Measurements from ENCODE around the gene WNK2. TPM values are rescaled to one million over a fixed set of nuclear protein-coding genes. Genes with fewer than 3 reads are reported as not detected.

Gene WNK2
- total and polyA plus RNA-seq, 7 experiments from 2014 or later = 0.32 to 0.83 (median 0.46) TPM; not detected in 3

- H3K27ac ChIP-seq (ENCODE audit: low read depth, low read length) = no peak overlapping the region
- DNase-seq (no peak), ATAC-seq (no peak)
- ChIA-PET CTCF (no interaction called here), POLR2A (no interaction called here)
- H3K27ac Mint-ChIP-seq = no peak overlapping the region
- H3K27me3 Mint-ChIP-seq = peaks cover 0 to 6% (median 0%) of the 10 kb centered on the region in 5 donors
- H3K4me1 ChIP-seq (ENCODE audit: control insufficient read depth in 2 of 2, insufficient read depth in 2 of 2, low read length in 2 of 2) = peaks cover 0 to 12% of the 10 kb centered on the region in 2 donors
- intact Hi-C loops (cut with micrococcal nuclease) = no loop called here
- peaks cover 5 to 19% (median 16%) of the 10 kb centered on the region in 7 donors for H3K4me1 Mint-ChIP-seq
- H3K9me3 ChIP-seq (ENCODE audit: control insufficient read depth in 2 of 3, low read length in 3 of 3) = peaks cover 0 to 4% (median 0%) of the 10 kb centered on the region in 3 experiments
- no peak overlapping the region for H3K4me3 Mint-ChIP-seq
- H3K27me3 ChIP-seq (ENCODE audit: control insufficient read depth in 2 of 2, insufficient read depth in 2 of 2, low read length in 2 of 2) = no peaks in the 10 kb centered on the region
- H3K36me3 ChIP-seq (ENCODE audit: control insufficient read depth in 2 of 3, insufficient read depth in 3 of 3, low read length in 3 of 3) = no peaks in the 10 kb centered on the region
- H3K4me3 ChIP-seq (ENCODE audit: low read length) = no peak overlapping the region
- H3K9me3 Mint-ChIP-seq = no peaks in the 10 kb centered on the region
- H3K36me3 Mint-ChIP-seq = no peaks in the 10 kb centered on the region
These were observed 108.3 kb downstream of the WNK2 start for GRCh38 chr9:93292288-93292615.

DNA sequence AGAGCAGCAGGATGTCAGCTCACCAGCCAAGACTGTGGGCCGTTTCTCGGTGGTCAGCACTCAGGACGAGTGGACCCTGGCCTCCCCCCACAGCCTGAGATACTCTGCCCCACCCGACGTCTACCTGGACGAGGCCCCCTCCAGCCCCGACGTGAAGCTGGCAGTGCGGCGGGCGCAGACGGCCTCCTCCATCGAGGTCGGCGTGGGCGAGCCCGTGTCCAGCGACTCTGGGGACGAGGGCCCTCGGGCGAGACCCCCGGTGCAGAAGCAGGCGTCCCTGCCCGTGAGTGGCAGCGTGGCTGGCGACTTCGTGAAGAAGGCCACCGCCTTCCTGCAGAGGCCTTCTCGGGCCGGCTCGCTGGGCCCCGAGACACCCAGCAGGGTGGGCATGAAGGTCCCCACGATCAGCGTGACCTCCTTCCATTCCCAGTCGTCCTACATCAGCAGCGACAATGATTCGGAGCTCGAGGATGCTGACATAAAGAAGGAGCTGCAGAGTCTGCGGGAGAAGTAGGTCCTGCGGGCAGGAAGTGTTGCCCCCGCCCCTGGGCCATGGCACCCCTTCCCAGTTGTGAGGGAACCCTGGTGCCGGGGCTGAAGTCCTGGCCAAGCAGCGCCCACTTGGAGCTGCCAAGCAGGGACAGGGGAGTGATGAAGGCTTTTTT, 108.9 kb downstream of the WNK2 start:
- peaks cover 0 to 4% (median 0%) of the 10 kb centered on the region in 3 experiments for H3K9me3 ChIP-seq (ENCODE audit: control insufficient read depth in 2 of 3, low read length in 3 of 3)
- no peaks in the 10 kb centered on the region for H3K36me3 Mint-ChIP-seq
- ChIA-PET POLR2A (no interaction called here), CTCF (no interaction called here)
- H3K4me1 ChIP-seq (ENCODE audit: control insufficient read depth in 2 of 2, insufficient read depth in 2 of 2, low read length in 2 of 2) = peaks cover 0 to 12% of the 10 kb centered on the region in 2 donors
- H3K4me3 Mint-ChIP-seq = no peak overlapping the region
- no peaks in the 10 kb centered on the region for H3K27me3 ChIP-seq (ENCODE audit: control insufficient read depth in 2 of 2, insufficient read depth in 2 of 2, low read length in 2 of 2)
- H3K27me3 Mint-ChIP-seq = peaks cover 0 to 6% (median 0%) of the 10 kb centered on the region in 5 donors
- H3K36me3 ChIP-seq (ENCODE audit: control insufficient read depth in 2 of 3, insufficient read depth in 3 of 3, low read length in 3 of 3) = no peaks in the 10 kb centered on the region
- ATAC-seq = no peak
- intact Hi-C loops (cut with micrococcal nuclease) = no loop called here
- DNase-seq = no peak
- no peak overlapping the region for H3K27ac ChIP-seq (ENCODE audit: low read depth, low read length)
- H3K9me3 Mint-ChIP-seq = no peaks in the 10 kb centered on the region
- no peak overlapping the region for H3K4me3 ChIP-seq (ENCODE audit: low read length)
- H3K27ac Mint-ChIP-seq = no peak overlapping the region
- peaks cover 5 to 25% (median 17%) of the 10 kb centered on the region in 7 donors for H3K4me1 Mint-ChIP-seq

DNA sequence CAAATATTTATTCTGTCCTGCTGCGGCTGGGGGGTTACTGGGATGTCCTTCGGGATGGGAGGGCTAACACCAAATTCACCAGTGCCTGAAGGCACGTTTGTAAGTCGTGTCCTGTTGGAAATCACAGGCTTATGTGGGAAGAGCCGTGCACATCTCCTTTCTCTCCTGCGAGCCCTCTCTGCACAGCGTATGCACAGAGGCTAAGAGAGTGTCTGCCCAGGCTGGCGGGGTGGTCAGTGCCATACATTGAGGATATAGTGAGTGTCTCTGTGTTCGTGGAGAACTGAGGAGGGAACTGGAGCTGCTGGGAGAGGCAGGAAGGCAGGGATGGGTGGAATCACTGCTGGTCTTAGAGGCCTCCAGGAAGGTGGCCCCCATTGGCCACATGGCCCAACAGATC, 110.1 kb downstream of the WNK2 start:
- Histone ChIP-seq H3K4me1 (ENCODE audit: control insufficient read depth in 2 of 2, insufficient read depth in 2 of 2, low read length in 2 of 2) (peaks cover 0 to 12% of the 10 kb centered on the region in 2 donors), H3K27ac (ENCODE audit: low read depth, low read length) (no peak overlapping the region), H3K36me3 (ENCODE audit: control insufficient read depth in 2 of 3, insufficient read depth in 3 of 3, low read length in 3 of 3) (no peaks in the 10 kb centered on the region), H3K27me3 (ENCODE audit: control insufficient read depth in 2 of 2, insufficient read depth in 2 of 2, low read length in 2 of 2) (no peaks in the 10 kb centered on the region), H3K4me3 (ENCODE audit: low read length) (no peak overlapping the region), H3K9me3 (ENCODE audit: control insufficient read depth in 2 of 3, low read length in 3 of 3) (peaks cover 0 to 4% (median 0%) of the 10 kb centered on the region in 3 experiments)
- intact Hi-C loops (cut with micrococcal nuclease) = no loop called here
- no peak for ATAC-seq
- ChIA-PET CTCF (interaction anchor here (0.6 kb wide), 1 partner anchor 341 kb away, joined by 3 read pairs; no protein-coding TSS in a partner anchor), POLR2A (no interaction called here)
- H3K9me3 Mint-ChIP-seq = no peaks in the 10 kb centered on the region
- peak overlapping the region in 1 of 10 donors; percentile 37 for H3K4me3 Mint-ChIP-seq
- H3K27ac Mint-ChIP-seq = peak overlapping the region in 6 of 9 donors; percentile 8 to 83 (median 48)
- H3K27me3 Mint-ChIP-seq = peaks cover 0 to 6% (median 0%) of the 10 kb centered on the region in 5 donors
- no peak for DNase-seq
- H3K4me1 Mint-ChIP-seq = peaks cover 5 to 27% (median 17%) of the 10 kb centered on the region in 7 donors
- no peaks in the 10 kb centered on the region for H3K36me3 Mint-ChIP-seq

- no peak for DNase-seq
These were observed 111.1 kb downstream of the WNK2 start for GRCh38 chr9:93295031-93295430.

GRCh38 chr9:93295456-93296076, 111.6 kb downstream of the WNK2 start:
- no peak overlapping the region for H3K27ac Mint-ChIP-seq
- no peak overlapping the region for H3K4me3 ChIP-seq (ENCODE audit: low read length)
- H3K36me3 Mint-ChIP-seq = no peaks in the 10 kb centered on the region
- H3K27me3 Mint-ChIP-seq = peaks cover 0 to 6% (median 0%) of the 10 kb centered on the region in 5 donors
- H3K36me3 ChIP-seq (ENCODE audit: control insufficient read depth in 2 of 3, insufficient read depth in 3 of 3, low read length in 3 of 3) = no peaks in the 10 kb centered on the region
- no peak overlapping the region for H3K27ac ChIP-seq (ENCODE audit: low read depth, low read length)
- ATAC-seq (no peak), DNase-seq (no peak)
- no peak overlapping the region for H3K4me3 Mint-ChIP-seq
- H3K4me1 Mint-ChIP-seq = peaks cover 0 to 24% (median 12%) of the 10 kb centered on the region in 7 donors
- H3K9me3 ChIP-seq (ENCODE audit: control insufficient read depth in 2 of 3, low read length in 3 of 3) = peaks cover 0 to 4% (median 0%) of the 10 kb centered on the region in 3 experiments
- no peaks in the 10 kb centered on the region for H3K9me3 Mint-ChIP-seq
- no peaks in the 10 kb centered on the region for H3K27me3 ChIP-seq (ENCODE audit: control insufficient read depth in 2 of 2, insufficient read depth in 2 of 2, low read length in 2 of 2)
- intact Hi-C loops (cut with micrococcal nuclease) = no loop called here
- POLR2A ChIA-PET = interaction anchor here (0.6 to 0.7 kb wide), 2 partner anchors 139 to 189 kb away, joined by 4 to 7 read pairs; no protein-coding TSS in a partner anchor
- peaks cover 0 to 12% of the 10 kb centered on the region in 2 donors for H3K4me1 ChIP-seq (ENCODE audit: control insufficient read depth in 2 of 2, insufficient read depth in 2 of 2, low read length in 2 of 2)
- CTCF ChIA-PET = no interaction called here

More at GRCh38 chr9:93295031-93295430, 111.1 kb downstream of the WNK2 start:
- Histone ChIP-seq H3K9me3 (ENCODE audit: control insufficient read depth in 2 of 3, low read length in 3 of 3) (peaks cover 0 to 4% (median 0%) of the 10 kb centered on the region in 3 experiments), H3K4me1 (ENCODE audit: control insufficient read depth in 2 of 2, insufficient read depth in 2 of 2, low read length in 2 of 2) (peaks cover 0 to 12% of the 10 kb centered on the region in 2 donors), H3K4me3 (ENCODE audit: low read length) (no peak overlapping the region), H3K36me3 (ENCODE audit: control insufficient read depth in 2 of 3, insufficient read depth in 3 of 3, low read length in 3 of 3) (no peaks in the 10 kb centered on the region), H3K27me3 (ENCODE audit: control insufficient read depth in 2 of 2, insufficient read depth in 2 of 2, low read length in 2 of 2) (no peaks in the 10 kb centered on the region), H3K27ac (ENCODE audit: low read depth, low read length) (no peak overlapping the region)
- no peaks in the 10 kb centered on the region for H3K9me3 Mint-ChIP-seq
- H3K36me3 Mint-ChIP-seq = no peaks in the 10 kb centered on the region
- no peak for ATAC-seq
- intact Hi-C loops (cut with micrococcal nuclease) = no loop called here
- H3K27me3 Mint-ChIP-seq = peaks cover 0 to 6% (median 0%) of the 10 kb centered on the region in 5 donors
- POLR2A ChIA-PET = interaction anchor here (0.6 to 0.7 kb wide), 2 partner anchors 139 to 189 kb away, joined by 4 to 7 read pairs; no protein-coding TSS in a partner anchor
- CTCF ChIA-PET = no interaction called here
- peaks cover 1 to 24% (median 13%) of the 10 kb centered on the region in 7 donors for H3K4me1 Mint-ChIP-seq
- H3K27ac Mint-ChIP-seq = no peak overlapping the region
- no peak overlapping the region for H3K4me3 Mint-ChIP-seq

DNA sequence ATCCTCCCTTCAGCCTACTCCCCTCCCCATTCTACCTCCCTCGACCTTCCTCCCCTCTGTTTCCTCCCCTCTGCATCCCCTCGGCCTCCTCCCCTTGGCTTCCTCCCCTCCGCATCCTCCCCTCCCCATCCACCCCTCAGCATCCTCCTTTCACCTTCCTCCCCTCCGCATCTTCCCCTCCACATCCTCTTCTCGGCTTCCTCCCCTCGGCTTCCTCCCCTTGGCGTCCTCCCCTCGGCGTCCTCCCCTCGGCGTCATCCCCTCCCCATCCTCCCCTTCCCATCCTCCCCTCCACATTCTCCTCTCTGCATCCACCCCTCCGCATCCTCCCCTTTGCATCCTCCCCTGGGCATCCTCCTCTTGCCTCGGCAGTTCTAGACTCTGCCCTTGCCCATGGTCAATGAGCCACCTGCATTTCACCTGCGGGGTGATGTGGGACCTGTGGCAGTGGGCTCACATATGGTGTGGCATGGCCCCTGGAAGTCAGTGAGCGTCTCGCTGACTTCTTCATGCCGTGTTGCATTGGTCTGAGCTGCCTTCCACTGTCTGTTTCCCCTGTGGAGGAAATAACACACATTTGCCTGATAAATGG, 113.0 kb downstream of the WNK2 start:
- ChIA-PET POLR2A (no interaction called here), CTCF (no interaction called here)
- H3K4me3 Mint-ChIP-seq = peak overlapping the region in 3 of 10 donors; percentile 13 to 54 (median 45)

More for the DNA sequence above, 113.0 kb downstream of the WNK2 start:
- DNase-seq = no peak
- Histone ChIP-seq H3K36me3 (ENCODE audit: control insufficient read depth in 2 of 3, insufficient read depth in 3 of 3, low read length in 3 of 3) (no peaks in the 10 kb centered on the region), H3K27me3 (ENCODE audit: control insufficient read depth in 2 of 2, insufficient read depth in 2 of 2, low read length in 2 of 2) (no peaks in the 10 kb centered on the region), H3K4me3 (ENCODE audit: low read length) (no peak overlapping the region), H3K4me1 (ENCODE audit: control insufficient read depth in 2 of 2, insufficient read depth in 2 of 2, low read length in 2 of 2) (peaks cover 0 to 12% of the 10 kb centered on the region in 2 donors), H3K9me3 (ENCODE audit: control insufficient read depth in 2 of 3, low read length in 3 of 3) (peaks cover 0 to 4% (median 0%) of the 10 kb centered on the region in 3 experiments), H3K27ac (ENCODE audit: low read depth, low read length) (no peak overlapping the region)
- ATAC-seq = peak; percentile 10
- peaks cover 0 to 26% (median 12%) of the 10 kb centered on the region in 7 donors for H3K4me1 Mint-ChIP-seq
- peak overlapping the region in 8 of 9 donors; percentile 23 to 79 (median 64) for H3K27ac Mint-ChIP-seq
- H3K36me3 Mint-ChIP-seq = no peaks in the 10 kb centered on the region
- H3K9me3 Mint-ChIP-seq = no peaks in the 10 kb centered on the region
- intact Hi-C loops (cut with micrococcal nuclease) = no loop called here
- H3K27me3 Mint-ChIP-seq = peaks cover 0 to 6% (median 0%) of the 10 kb centered on the region in 5 donors

Measured in naive thymus-derived CD4-positive, alpha-beta T cell (primary cell).